HepG2 (cell line): ENCODE measurements around the gene VPS37B. TPM values are rescaled to one million over a fixed set of nuclear protein-coding genes. Genes with fewer than 3 reads are reported as not detected.

Source experiments
- ATAC-seq: fragments of 200-7000 bp; cut with Tn5 transposase; 3 replicates; pipeline ENCODE4 v1.9.1; 2020; ENCODE audit warnings: mild to moderate bottlenecking, moderate library complexity
- BruUV-seq: library from RNA; stranded (reverse); fragments of 400-500 nt; replicated peaks from 2 replicates; lab custom pipeline; 2021; lab: Mats Ljungman, UMichigan
- CTCF ChIA-PET: fragments of 300-600 bp; formaldehyde crosslinking; extraction: SDS; loops from one replicate; lab custom pipeline; 2021; ENCODE audit warnings: low total read pairs, inconsistent platforms, low intra/inter-chr PET ratio; lab: Yijun Ruan, JAX
- POLR2A ChIA-PET: fragments of 350-600 bp; sonication (Branson Sonifier 250); formaldehyde crosslinking; loops from one replicate; lab custom pipeline; 2020; ENCODE audit warnings: antibody characterized with exemption, inconsistent platforms; lab: Yijun Ruan, JAX
- DNase-seq: peaks from one replicate; pipeline ENCODE4 v3.0.0-alpha.2; 2015; ENCODE audit warnings: low spot score
- FAIRE-seq: peaks from 3 replicates; lab custom pipeline; 2011; peaks lifted over from hg19 to GRCh38; lab: Jason Lieb, UNC
- H2AFZ ChIP-seq: one replicate; pipeline ENCODE4 v1.6.1; 2011; ENCODE audit warnings: low read length, inconsistent platforms
- H3K27ac ChIP-seq: fragments of 300-600 bp; 3 replicates; pipeline ENCODE4 v1.8.0; 2011; ENCODE audit warnings: mixed run types, mild to moderate bottlenecking, mixed read lengths, low read length, inconsistent platforms; ENCODE audit not compliant: insufficient read depth; ENCODE audit errors: extremely low read length
- H3K27me3 ChIP-seq, 2 experiments: fragments of 200-600 bp in 1 of 2; 2 replicates in 1 of 2; 3 replicates in 1 of 2; pipeline versions ENCODE4 v1.6.0 to v1.8.0; 2011; ENCODE audit warnings: low read length in 2 of 2, mild to moderate bottlenecking in 2 of 2, moderate library complexity in 2 of 2, inconsistent platforms in 1 of 2; ENCODE audit not compliant: insufficient read depth in 2 of 2, control insufficient read depth in 1 of 2
- H3K36me3 ChIP-seq, 2 experiments: fragments of 200-600 bp in 1 of 2; replicated peaks in 1 of 2; 2 replicates in 1 of 2; 3 replicates in 1 of 2; pipeline versions ENCODE4 v1.5.1 to v1.8.0; 2011; ENCODE audit warnings: low read length in 2 of 2, inconsistent platforms in 1 of 2; ENCODE audit not compliant: insufficient read depth in 2 of 2, control insufficient read depth in 1 of 2
- H3K4me1 ChIP-seq: 2 replicates; pipeline ENCODE4 v1.5.1; 2012; ENCODE audit warnings: low read length, inconsistent platforms; ENCODE audit not compliant: insufficient read depth
- H3K4me2 ChIP-seq: 2 replicates; pipeline ENCODE4 v1.6.0; 2011; ENCODE audit warnings: low read depth, low read length, inconsistent platforms
- H3K4me3 ChIP-seq, 3 experiments: fragments of 200-600 bp in 1 of 3; sonication (generic), shearing (Covaris generic) in 1 of 3; replicated peaks in 1 of 3; 2 replicates each; pipeline ENCODE4 v1.5.1; 2011 to 2016; ENCODE audit warnings: low read length in 3 of 3, inconsistent platforms in 2 of 3, low read depth in 2 of 3, mild to moderate bottlenecking in 2 of 3, control low read depth in 1 of 3, mixed read lengths in 1 of 3; ENCODE audit not compliant: insufficient read depth in 1 of 3
- H3K79me2 ChIP-seq: one replicate; pipeline ENCODE4 v1.6.1; 2011; ENCODE audit warnings: low read length, inconsistent platforms; ENCODE audit not compliant: insufficient read depth
- H3K9ac ChIP-seq: 2 replicates; pipeline ENCODE4 v1.6.0; 2011; ENCODE audit warnings: mild to moderate bottlenecking, low read depth, low read length, inconsistent platforms; ENCODE audit not compliant: insufficient read depth
- H3K9me3 ChIP-seq: 2 replicates; pipeline ENCODE4 v1.5.1; 2012; ENCODE audit warnings: mild to moderate bottlenecking, low read length
- H4K20me1 ChIP-seq: 2 replicates; pipeline ENCODE4 v1.6.0; 2011; ENCODE audit warnings: inconsistent platforms, mild to moderate bottlenecking, low read length, moderate library complexity; ENCODE audit not compliant: insufficient read depth
- ASH2L ChIP-seq: fragments of 300-600, 200-600 bp; sonication (generic); IDR thresholded peaks from 2 replicates; pipeline ENCODE4 v1.7.0; 2017; ENCODE audit warnings: low read depth, mild to moderate bottlenecking, moderate library complexity, mixed read lengths, low read length; ENCODE audit not compliant: insufficient read length
- FOSL2 ChIP-seq: sonication (generic); formaldehyde crosslinking; IDR thresholded peaks from 2 replicates; pipeline ENCODE4 v1.4.0; 2020; ENCODE audit warnings: missing genetic modification reagents
- HBP1 ChIP-seq: IDR thresholded peaks from 2 replicates; pipeline ENCODE4 v1.6.1; 2016; ENCODE audit warnings: low read depth, control low read depth
- KMT2A ChIP-seq: sonication (generic); formaldehyde crosslinking; IDR thresholded peaks from 2 replicates; pipeline ENCODE4 v1.4.0; 2020; ENCODE audit warnings: missing genetic modification reagents
- MTF1 ChIP-seq: sonication (generic); formaldehyde crosslinking; IDR thresholded peaks from 2 replicates; pipeline ENCODE4 v1.5.0; 2020; ENCODE audit warnings: missing genetic modification reagents
- NONO ChIP-seq, 2 experiments: fragments of 450-650 bp in 1 of 2; sonication (generic) in 1 of 2; formaldehyde crosslinking in 1 of 2; IDR thresholded peaks in 1 of 2; conservative IDR thresholded peaks in 1 of 2; 2 replicates each; pipeline versions ENCODE4 v1.6.1 to v1.8.0; 2017 to 2022; ENCODE audit warnings: mild to moderate bottlenecking in 1 of 2, missing genetic modification reagents in 1 of 2, moderate library complexity in 1 of 2
- PAWR ChIP-seq: sonication (generic); formaldehyde crosslinking; IDR thresholded peaks from 2 replicates; pipeline ENCODE4 v1.4.0; 2020; ENCODE audit warnings: missing genetic modification reagents, mild to moderate bottlenecking, borderline replicate concordance
- POLR2A ChIP-seq, 2 experiments: IDR thresholded peaks; 2 replicates each; pipeline ENCODE4 v1.6.1; 2011; ENCODE audit warnings: low read depth in 2 of 2, low read length in 2 of 2, mild to moderate bottlenecking in 1 of 2, moderate library complexity in 1 of 2; ENCODE audit not compliant: insufficient read depth in 1 of 2
- SALL1 ChIP-seq: sonication (generic); formaldehyde crosslinking; IDR thresholded peaks from 2 replicates; pipeline ENCODE4 v1.8.0; 2022; ENCODE audit warnings: mild to moderate bottlenecking, missing genetic modification reagents
- USF2 ChIP-seq, 2 experiments: sonication (generic) in 1 of 2; formaldehyde crosslinking in 1 of 2; IDR thresholded peaks; 2 replicates each; pipeline versions ENCODE4 v1.5.1 to v1.6.1; 2011 to 2020; ENCODE audit warnings: borderline replicate concordance in 1 of 2, low read depth in 1 of 2, low read length in 1 of 2, mild to moderate bottlenecking in 1 of 2, missing genetic modification reagents in 1 of 2, moderate library complexity in 1 of 2
- ZFP41 ChIP-seq: sonication (generic); formaldehyde crosslinking; IDR thresholded peaks from 2 replicates; pipeline ENCODE4 v1.4.0; 2020; ENCODE audit warnings: mild to moderate bottlenecking, missing genetic modification reagents, borderline replicate concordance
- ZNF335 ChIP-seq: sonication (generic); formaldehyde crosslinking; IDR thresholded peaks from 2 replicates; pipeline ENCODE4 v1.4.0; 2020; ENCODE audit warnings: missing genetic modification reagents
- ZNF598 ChIP-seq: sonication (generic); formaldehyde crosslinking; IDR thresholded peaks from 2 replicates; pipeline ENCODE4 v1.5.1; 2020; ENCODE audit warnings: mild to moderate bottlenecking, missing genetic modification reagents, borderline replicate concordance
- WGBS: methylation state at CpG from one replicate; pipeline ENCODE4 v1.1.6; 2017; ENCODE audit warnings: low lambda C conversion rate; 5-methylcytosine and 5-hydroxymethylcytosine counted together
- in situ Hi-C: cut with HindIII; loops from 2 replicates; pipeline ENCODE4 v1.10.0; 2017; ENCODE audit warnings: low pct_unique_long_range_greater_than_20kb; ENCODE audit not compliant: extremely low pct_ligation_motif_present
- intact Hi-C: fragments of 100-400 bp; cut with micrococcal nuclease; formaldehyde crosslinking; loops from one replicate; pipeline ENCODE4 v1.10.0; 2022; ENCODE audit not compliant: unreplicated experiment
- polyA plus RNA-seq, 8 experiments: library from polyadenylated mRNA; depleted of rRNA in 3 of 8; stranded (reverse) in 7 of 8; unstranded in 1 of 8; fragments of >200 nt; fragmentation: Illumina TruSeq in 4 of 8; extraction: Trizol in 4 of 8; gene quantifications; 2 replicates each; pipeline versions ENCODE4 v1.2.1 to v1.2.3, GENCODE V29; 2011 to 2016; ENCODE audit warnings: low read depth in 4 of 8, missing spikeins in 1 of 8, mixed read lengths in 1 of 8; ENCODE audit not compliant: insufficient read depth in 1 of 8
- total RNA-seq, 5 experiments: library from RNA; depleted of rRNA; stranded (reverse); fragments of >200 nt; fragmentation: Illumina TruSeq; extraction: Trizol; gene quantifications; 2 replicates each; pipeline ENCODE4 v1.2.3, GENCODE V29; 2016; ENCODE audit warnings: low read depth in 1 of 5

VPS37B gene
- total and polyA plus RNA-seq, 2 of the 13 experiments (the other 11 are each of a cell fraction or from before 2014, with no cell fraction given) = 4.6 to 5.3 TPM

- FAIRE-seq (no peak), DNase-seq (no peak), ATAC-seq (no peak)
- Histone ChIP-seq H3K9me3 (no peaks in the 10 kb centered on the region), H3K27me3 (no peaks in the 10 kb centered on the region; a peak in 2 of 5 replicates), H3K4me2 (peak overlapping the region; percentile 62), H4K20me1 (peaks cover 6% of the 10 kb centered on the region; the same call in 1 of the 2 replicates), H3K27ac (no peak overlapping the region), H3K9ac (no peak overlapping the region), H3K4me3 (no peak overlapping the region), H3K36me3 (no peaks in the 10 kb centered on the region; a peak in 1 of 5 replicates), H3K4me1 (peaks cover 75% of the 10 kb centered on the region), H2AFZ (no peak overlapping the region), H3K79me2 (peaks cover 80% of the 10 kb centered on the region)
- in situ Hi-C loops = no loop called here
- ChIA-PET POLR2A (interaction anchor here (1.0 to 1.1 kb wide), 2 partner anchors 13 to 51 kb away, joined by 3 read pairs; no protein-coding TSS in a partner anchor), CTCF (no interaction called here)
- intact Hi-C loops = no loop called here
- no TSS peak for BruUV-seq
- 63% methylated on average over 10 of the region's 10 CpGs for WGBS
- TF ChIP-seq KMT2A (CRISPR knock-in tag) (no peak), ZNF335 (CRISPR knock-in tag) (no peak), POLR2A (IDR thresholded peaks at IDR 0.05; ENCODE audit: insufficient read depth in 1 of 2, low read depth in 2 of 2, low read length in 2 of 2) (0 out of 4 replicates have a peak, but pooled peaks of 1 of the 2 experiments have one; percentile 16), ASH2L (peak; percentile 2), FOSL2 (CRISPR knock-in tag) (peak; percentile 63), NONO (IDR thresholded peaks at IDR 0.05) (no peak), NONO (CRISPR knock-in tag; conservative IDR thresholded peaks at IDR 0.05) (no peak)
Measured at GRCh38 chr12:122886851-122887818, 8.8 kb downstream of the VPS37B start.

GRCh38 chr12:122886161-122886560 is 9.8 kb downstream of the VPS37B start:
- H3K79me2 ChIP-seq = peaks cover 79% of the 10 kb centered on the region
- DNase-seq (no peak), FAIRE-seq (no peak), ATAC-seq (no peak)
- H4K20me1 ChIP-seq = peaks cover 3% of the 10 kb centered on the region; the same call in 1 of the 2 replicates
- H2AFZ ChIP-seq = no peak overlapping the region
- peaks cover 68% of the 10 kb centered on the region for H3K4me1 ChIP-seq
- no peak overlapping the region for H3K4me3 ChIP-seq
- POLR2A ChIA-PET = no interaction called here
- no peak overlapping the region for H3K9ac ChIP-seq
- in situ Hi-C loops (no loop called here), intact Hi-C loops (no loop called here)
- WGBS = 86% methylated on average over 8 of the region's 8 CpGs
- H3K4me2 ChIP-seq = no peak overlapping the region
- no TSS peak for BruUV-seq
- CTCF ChIA-PET = no interaction called here
- no peaks in the 10 kb centered on the region; a peak in 2 of 5 replicates for H3K27me3 ChIP-seq
- H3K9me3 ChIP-seq = no peaks in the 10 kb centered on the region
- no peaks in the 10 kb centered on the region; a peak in 1 of 5 replicates for H3K36me3 ChIP-seq
- H3K27ac ChIP-seq = no peak overlapping the region
- TF ChIP-seq ZFP41 (CRISPR knock-in tag) (no peak), USF2 (IDR thresholded peaks at IDR 0.05; ENCODE audit: low read depth, low read length) (no peak), USF2 (CRISPR knock-in tag; IDR thresholded peaks at IDR 0.05; ENCODE audit: borderline replicate concordance) (no peak), MTF1 (no peak), PAWR (no peak), SALL1 (CRISPR knock-in tag) (no peak), ZNF598 (CRISPR knock-in tag) (no peak), HBP1 (CRISPR knock-in tag) (no peak)
